ENCODE results near the gene STAB2. TPM values are rescaled to one million over a fixed set of nuclear protein-coding genes. Genes with fewer than 3 reads are reported as not detected.

The STAB2 gene
- total and polyA plus RNA-seq, 2 donors = 0.08 to 16.4 TPM

DNA sequence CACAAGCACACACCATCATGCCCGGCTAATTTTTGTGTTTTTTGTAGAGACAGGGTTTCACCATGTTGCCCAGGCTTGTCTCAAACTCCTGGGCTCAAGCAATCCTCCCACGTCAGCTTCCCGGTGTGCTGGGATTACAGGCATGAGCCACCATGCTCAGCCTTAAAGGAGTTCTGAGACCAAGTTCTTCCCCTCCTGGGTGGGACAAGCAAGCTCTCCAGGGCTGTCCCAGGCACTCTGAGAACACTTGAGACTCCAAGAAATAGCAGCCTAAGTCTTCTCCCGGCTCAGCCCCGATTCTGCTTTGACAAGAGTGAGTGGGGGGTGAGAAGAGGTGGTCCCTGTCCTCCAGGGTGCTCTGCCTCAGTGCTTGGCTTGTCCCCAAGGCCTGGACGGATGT lies 86.4 kb downstream of the STAB2 start:
- DNase-seq (ENCODE audit: extremely low spot score) = no peak
- no peak overlapping the region for H3K4me3 ChIP-seq (ENCODE audit: low read depth, low read length)
- no peak overlapping the region for H3K27ac ChIP-seq (ENCODE audit: low read depth)
- no peaks in the 10 kb centered on the region for H3K36me3 ChIP-seq (ENCODE audit: insufficient read depth)
- 90% methylated on average over 6 of the region's 6 CpGs for WGBS
- H3K4me1 ChIP-seq (ENCODE audit: insufficient read depth) = no peaks in the 10 kb centered on the region

DNA sequence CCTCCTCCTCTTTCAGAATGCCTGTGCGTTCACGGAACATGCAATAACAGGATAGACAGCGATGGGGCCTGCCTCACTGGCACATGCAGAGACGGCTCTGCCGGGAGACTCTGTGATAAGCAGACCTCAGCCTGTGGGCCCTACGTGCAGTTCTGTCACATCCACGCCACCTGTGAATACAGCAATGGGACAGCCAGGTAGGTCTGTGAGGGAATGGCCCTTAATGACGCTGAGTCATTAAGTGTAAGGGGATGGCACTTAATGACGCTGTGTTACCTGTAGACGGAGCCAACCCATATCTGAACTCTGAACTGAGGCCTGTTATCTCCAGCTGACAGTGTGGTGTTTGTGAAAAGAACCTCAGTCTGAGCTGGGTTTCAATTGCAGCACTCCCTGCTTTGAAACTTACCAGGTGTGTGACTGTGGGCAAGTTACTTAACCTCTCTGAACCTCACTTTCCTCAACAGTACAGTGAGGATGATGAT lies 86.9 kb downstream of the STAB2 start:
- no peaks in the 10 kb centered on the region for H3K4me1 ChIP-seq (ENCODE audit: insufficient read depth)
- no peaks in the 10 kb centered on the region for H3K36me3 ChIP-seq (ENCODE audit: insufficient read depth)
- WGBS = 92% methylated on average over 10 of the region's 10 CpGs
- H3K4me3 ChIP-seq (ENCODE audit: low read depth, low read length) = no peak overlapping the region
- DNase-seq (ENCODE audit: extremely low spot score) = no peak
- no peak overlapping the region for H3K27ac ChIP-seq (ENCODE audit: low read depth)

DNA sequence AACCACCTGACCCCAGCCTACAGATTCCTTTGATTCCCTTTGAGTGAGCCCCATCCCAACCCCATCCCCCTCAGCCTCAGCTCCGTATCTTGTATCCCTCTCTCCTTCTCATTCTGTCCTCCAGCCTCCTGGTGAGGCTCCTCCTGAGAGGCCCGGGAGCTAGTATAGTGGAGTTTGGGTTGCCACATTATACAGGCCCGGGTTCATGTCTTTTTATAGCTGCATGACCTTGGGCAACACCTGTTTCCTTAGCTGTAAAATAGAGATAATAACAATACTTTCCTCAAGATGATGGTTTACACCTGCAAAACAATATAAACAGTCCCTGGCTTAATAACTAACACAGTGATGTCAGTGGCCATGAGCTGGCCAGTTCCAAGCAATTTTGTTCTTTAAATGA lies 89.8 kb downstream of the STAB2 start:
- no peaks in the 10 kb centered on the region for H3K36me3 ChIP-seq (ENCODE audit: insufficient read depth)
- no peak for DNase-seq (ENCODE audit: extremely low spot score)
- no peak overlapping the region for H3K4me3 ChIP-seq (ENCODE audit: low read depth, low read length)
- 56% methylated on average over 3 of the region's 3 CpGs for WGBS
- no peak overlapping the region for H3K27ac ChIP-seq (ENCODE audit: low read depth)
- H3K4me1 ChIP-seq (ENCODE audit: insufficient read depth) = no peaks in the 10 kb centered on the region

DNA sequence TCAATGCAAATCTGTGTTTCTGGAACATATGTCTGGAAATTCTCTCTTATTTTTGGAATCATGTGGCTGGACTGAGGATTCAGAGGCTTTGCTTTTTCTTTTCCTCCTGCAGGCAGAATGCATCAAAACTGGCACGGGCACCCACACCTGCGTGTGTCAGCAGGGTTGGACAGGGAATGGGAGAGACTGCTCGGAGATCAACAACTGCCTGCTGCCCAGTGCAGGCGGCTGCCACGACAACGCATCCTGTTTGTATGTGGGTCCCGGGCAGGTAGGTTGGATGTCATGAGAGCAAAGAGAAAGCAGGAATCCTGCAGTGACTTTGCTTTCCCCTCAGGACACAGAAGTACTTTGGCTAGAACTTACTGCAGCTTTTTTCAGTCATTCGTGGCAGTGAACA lies 90.3 kb downstream of the STAB2 start:
- H3K4me3 ChIP-seq (ENCODE audit: low read depth, low read length) = no peak overlapping the region
- no peak for DNase-seq (ENCODE audit: extremely low spot score)
- H3K27ac ChIP-seq (ENCODE audit: low read depth) = no peak overlapping the region
- no peaks in the 10 kb centered on the region for H3K4me1 ChIP-seq (ENCODE audit: insufficient read depth)
- WGBS = 71% methylated on average over 8 of the region's 8 CpGs
- no peaks in the 10 kb centered on the region for H3K36me3 ChIP-seq (ENCODE audit: insufficient read depth)

DNA sequence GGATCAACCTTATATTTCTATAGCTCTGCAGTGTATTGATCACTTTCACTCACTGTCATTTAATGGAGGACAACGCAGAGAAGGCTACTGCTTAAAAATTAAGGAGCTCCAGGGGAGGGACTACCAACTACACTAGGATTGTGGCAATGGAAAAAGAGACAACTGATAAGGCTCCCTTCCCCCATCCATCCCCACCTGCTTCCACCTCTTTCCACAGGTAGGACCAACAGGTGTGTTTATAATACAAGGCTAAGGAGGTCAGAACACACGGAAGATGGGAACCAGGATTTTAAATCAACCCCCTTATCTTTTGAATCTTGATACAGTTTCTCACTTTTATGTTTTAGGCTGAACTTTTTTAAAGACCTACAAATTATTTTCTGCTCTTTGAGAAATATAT lies 90.8 kb downstream of the STAB2 start:
- no peak for DNase-seq (ENCODE audit: extremely low spot score)
- Histone ChIP-seq H3K4me3 (ENCODE audit: low read depth, low read length) (no peak overlapping the region), H3K36me3 (ENCODE audit: insufficient read depth) (no peaks in the 10 kb centered on the region), H3K4me1 (ENCODE audit: insufficient read depth) (no peaks in the 10 kb centered on the region), H3K27ac (ENCODE audit: low read depth) (no peak overlapping the region)
- WGBS = 87% methylated on average over 2 of the region's 2 CpGs

DNA sequence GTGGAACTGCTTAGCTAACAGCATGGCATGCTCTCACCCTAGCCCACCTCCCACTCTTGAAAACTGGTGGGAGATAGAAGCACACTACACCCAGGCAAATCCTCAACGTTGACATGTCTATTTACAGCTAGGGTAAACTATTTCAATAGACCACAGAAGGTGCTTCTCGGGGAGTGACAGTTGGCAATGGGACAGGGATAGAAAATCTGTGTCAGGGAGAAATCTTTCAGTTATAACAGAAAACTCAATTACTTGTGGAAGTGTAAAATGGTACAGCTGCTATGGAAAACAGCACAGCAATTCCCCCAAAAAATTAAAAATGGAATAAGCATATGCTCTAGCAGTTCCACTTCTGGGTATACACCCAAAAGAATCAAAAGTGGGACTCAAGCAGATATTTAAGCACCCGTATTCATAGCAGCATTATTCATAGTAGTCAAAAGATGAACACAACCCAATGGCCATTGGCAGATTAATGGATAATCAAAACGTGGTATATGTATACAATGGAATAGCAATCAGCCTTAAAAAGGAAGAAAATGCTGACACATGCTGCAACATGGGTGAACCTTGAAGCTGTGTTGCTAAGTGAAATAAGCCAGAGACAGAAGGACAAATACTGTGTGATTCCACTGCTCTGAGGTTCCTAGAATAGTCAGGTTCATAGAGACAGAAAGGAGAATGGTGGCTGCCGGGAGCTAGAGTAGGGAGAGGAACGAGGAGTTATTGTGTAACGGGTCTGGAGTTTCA lies 92.5 kb downstream of the STAB2 start:
- Histone ChIP-seq H3K27ac (ENCODE audit: low read depth) (no peak overlapping the region), H3K4me3 (ENCODE audit: low read depth, low read length) (no peak overlapping the region), H3K4me1 (ENCODE audit: insufficient read depth) (no peaks in the 10 kb centered on the region), H3K36me3 (ENCODE audit: insufficient read depth) (no peaks in the 10 kb centered on the region)
- WGBS = 56% methylated on average over 7 of the region's 7 CpGs
- no peak for DNase-seq (ENCODE audit: extremely low spot score)

DNA sequence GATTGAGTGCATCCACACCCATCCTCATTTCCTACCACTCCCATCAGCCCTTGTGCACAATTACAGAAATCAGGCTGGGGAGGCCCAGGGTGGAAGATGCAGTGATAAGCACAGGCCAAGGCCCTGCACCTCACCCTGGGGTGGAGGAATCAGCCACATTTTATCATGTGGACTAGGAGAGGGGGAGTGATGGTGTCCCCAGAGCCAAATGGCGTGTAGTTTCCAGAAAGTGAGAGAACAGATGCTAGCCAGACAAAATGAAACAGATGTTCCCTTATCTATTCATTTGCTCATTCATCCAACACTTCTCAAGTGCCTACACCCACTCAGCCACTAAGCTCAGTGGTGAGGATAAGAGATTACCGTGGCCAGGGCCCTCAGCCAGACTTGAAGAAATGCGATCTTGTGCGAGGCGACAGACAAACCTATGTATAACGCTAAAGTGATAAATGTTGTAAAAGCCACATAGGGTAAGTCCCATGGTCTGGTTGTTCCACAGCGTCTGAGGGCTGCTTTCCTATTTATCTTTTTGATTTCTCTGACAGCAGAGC lies 93.6 kb downstream of the STAB2 start:
- Histone ChIP-seq H3K4me1 (ENCODE audit: insufficient read depth) (no peaks in the 10 kb centered on the region), H3K36me3 (ENCODE audit: insufficient read depth) (no peaks in the 10 kb centered on the region), H3K27ac (ENCODE audit: low read depth) (no peak overlapping the region), H3K4me3 (ENCODE audit: low read depth, low read length) (no peak overlapping the region)
- peak; percentile 52 for DNase-seq (ENCODE audit: extremely low spot score)
- WGBS = 21% methylated on average over 7 of the region's 7 CpGs

DNA sequence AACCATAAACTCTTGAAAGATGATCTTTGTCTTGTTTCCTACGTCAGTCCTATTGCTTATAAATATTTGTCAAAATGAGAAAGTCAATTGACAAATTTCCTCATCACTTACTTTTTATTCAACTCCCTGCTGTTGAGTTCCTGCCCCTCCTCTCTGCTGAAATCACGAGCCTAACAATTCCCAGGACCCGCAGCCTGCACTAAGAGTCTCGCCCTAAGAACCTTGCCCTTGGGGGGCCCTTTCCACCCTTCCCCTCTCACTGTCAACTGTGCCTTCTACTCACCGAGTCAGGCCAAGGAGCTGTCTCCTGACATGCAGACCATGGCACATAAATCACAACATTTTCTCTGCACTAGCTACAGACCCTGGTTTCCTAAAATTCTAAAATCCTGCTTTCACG lies 99.0 kb downstream of the STAB2 start:
- WGBS = 67% methylated on average over 6 of the region's 6 CpGs
- no peaks in the 10 kb centered on the region for H3K4me1 ChIP-seq (ENCODE audit: insufficient read depth)
- no peaks in the 10 kb centered on the region for H3K36me3 ChIP-seq (ENCODE audit: insufficient read depth)
- H3K4me3 ChIP-seq (ENCODE audit: low read depth, low read length) = no peak overlapping the region
- no peak for DNase-seq (ENCODE audit: extremely low spot score)
- no peak overlapping the region for H3K27ac ChIP-seq (ENCODE audit: low read depth)

DNA sequence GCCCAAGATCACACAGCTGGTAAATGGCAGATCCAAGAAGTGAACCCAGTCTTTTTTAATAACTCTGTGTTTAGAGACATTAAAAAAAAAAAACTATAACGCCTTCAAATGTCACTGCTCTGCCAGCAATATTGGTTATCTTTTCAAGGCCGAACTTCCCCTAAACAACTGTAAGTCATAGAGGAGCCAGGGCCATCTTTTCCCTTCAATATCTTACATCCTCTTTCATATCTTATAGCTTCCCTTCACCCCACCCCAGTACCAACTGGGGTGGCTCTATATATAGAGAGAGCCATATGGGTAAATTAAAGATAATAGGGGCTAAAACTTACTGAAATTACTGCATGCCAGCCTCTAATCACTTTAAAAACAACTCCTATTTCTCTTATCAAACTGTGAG lies 100.2 kb downstream of the STAB2 start:
- WGBS = 81% methylated on average over 2 of the region's 2 CpGs

DNA sequence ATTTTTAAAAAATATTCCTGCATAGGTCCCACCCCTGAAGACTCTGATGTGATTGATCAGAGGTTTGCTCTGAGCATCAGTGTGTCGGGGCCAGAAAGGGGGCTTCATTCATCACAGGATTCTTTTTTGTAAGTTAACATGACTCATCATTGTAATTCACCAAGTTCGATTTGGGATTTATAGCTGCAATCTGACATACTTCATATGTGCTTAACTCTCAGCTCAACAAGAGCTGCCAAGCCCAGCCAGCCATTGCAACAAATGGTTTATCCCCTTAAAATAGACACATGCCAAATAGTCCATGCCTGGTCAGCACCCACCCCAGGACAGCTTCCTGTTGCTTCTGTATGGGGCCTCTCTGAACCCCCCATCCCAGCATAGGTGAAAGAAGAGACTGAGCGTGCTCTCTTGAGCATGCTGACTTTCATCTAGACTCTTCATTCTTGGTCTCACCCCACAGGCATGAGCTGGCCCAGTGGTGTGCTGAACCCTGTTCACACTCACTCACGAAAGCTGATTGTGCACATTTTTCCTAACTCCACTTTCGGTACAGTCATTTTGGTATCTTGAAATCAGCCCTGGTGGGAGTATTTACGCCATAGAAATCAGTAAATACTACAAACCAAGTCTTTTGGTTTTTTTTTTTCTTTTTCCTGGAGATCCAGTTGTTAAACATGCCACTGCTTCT lies 101.4 kb downstream of the STAB2 start:
- H3K4me1 ChIP-seq (ENCODE audit: insufficient read depth) = no peaks in the 10 kb centered on the region
- DNase-seq (ENCODE audit: extremely low spot score) = no peak
- no peak overlapping the region for H3K4me3 ChIP-seq (ENCODE audit: low read depth, low read length)
- 67% methylated on average over 6 of the region's 6 CpGs for WGBS
- no peaks in the 10 kb centered on the region for H3K36me3 ChIP-seq (ENCODE audit: insufficient read depth)
- no peak overlapping the region for H3K27ac ChIP-seq (ENCODE audit: low read depth)

More for the DNA sequence above, 100.2 kb downstream of the STAB2 start:
- Histone ChIP-seq H3K36me3 (ENCODE audit: insufficient read depth) (no peaks in the 10 kb centered on the region), H3K4me3 (ENCODE audit: low read depth, low read length) (no peak overlapping the region), H3K27ac (ENCODE audit: low read depth) (no peak overlapping the region), H3K4me1 (ENCODE audit: insufficient read depth) (no peaks in the 10 kb centered on the region)
- no peak for DNase-seq (ENCODE audit: extremely low spot score)

DNA sequence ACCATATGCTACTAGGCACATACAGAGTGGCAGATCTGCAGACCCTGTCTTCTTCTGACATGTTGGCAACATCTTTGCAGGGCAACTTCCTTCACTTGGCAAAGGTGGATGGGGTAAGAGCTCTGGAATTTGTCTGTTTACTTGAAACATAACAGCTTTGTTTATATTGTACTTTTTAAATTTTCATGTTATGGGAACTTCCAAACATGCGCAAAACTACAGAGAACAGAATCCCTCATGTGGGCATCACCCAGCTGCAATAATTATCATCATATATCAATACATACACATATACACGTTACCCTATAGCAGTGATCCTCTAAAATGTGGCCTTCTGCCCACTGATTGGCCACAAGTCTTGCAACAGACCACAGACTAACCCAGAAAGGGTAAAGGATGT lies 103.4 kb downstream of the STAB2 start:
- H3K4me3 ChIP-seq (ENCODE audit: low read depth, low read length) = no peak overlapping the region
- 71% methylated on average over 2 of the region's 2 CpGs for WGBS
- DNase-seq (ENCODE audit: extremely low spot score) = no peak
- H3K27ac ChIP-seq (ENCODE audit: low read depth) = no peak overlapping the region
- H3K36me3 ChIP-seq (ENCODE audit: insufficient read depth) = no peaks in the 10 kb centered on the region
- H3K4me1 ChIP-seq (ENCODE audit: insufficient read depth) = no peaks in the 10 kb centered on the region

DNA sequence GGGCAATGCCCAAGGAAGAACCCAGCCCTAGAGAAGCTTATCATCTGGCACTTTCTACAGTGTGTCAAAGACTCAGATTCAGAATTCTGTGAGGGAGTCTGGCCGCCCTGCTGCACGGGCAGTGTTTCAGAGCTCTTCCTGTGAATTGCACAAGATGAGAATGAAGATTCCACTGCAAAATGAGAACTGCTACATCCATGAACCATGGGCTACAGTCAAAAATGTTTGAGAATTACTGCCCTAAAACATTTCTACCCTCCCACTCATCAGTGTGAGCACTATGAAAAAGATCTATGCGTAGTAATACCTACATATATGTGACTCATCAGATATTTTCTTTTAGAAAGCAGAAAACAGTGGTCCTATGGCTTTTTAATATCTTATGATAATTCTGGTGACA lies 104.0 kb downstream of the STAB2 start:
- 81% methylated on average over 3 of the region's 3 CpGs for WGBS
- no peak overlapping the region for H3K4me3 ChIP-seq (ENCODE audit: low read depth, low read length)
- no peaks in the 10 kb centered on the region for H3K36me3 ChIP-seq (ENCODE audit: insufficient read depth)
- DNase-seq (ENCODE audit: extremely low spot score) = no peak
- no peak overlapping the region for H3K27ac ChIP-seq (ENCODE audit: low read depth)
- H3K4me1 ChIP-seq (ENCODE audit: insufficient read depth) = no peaks in the 10 kb centered on the region

DNA sequence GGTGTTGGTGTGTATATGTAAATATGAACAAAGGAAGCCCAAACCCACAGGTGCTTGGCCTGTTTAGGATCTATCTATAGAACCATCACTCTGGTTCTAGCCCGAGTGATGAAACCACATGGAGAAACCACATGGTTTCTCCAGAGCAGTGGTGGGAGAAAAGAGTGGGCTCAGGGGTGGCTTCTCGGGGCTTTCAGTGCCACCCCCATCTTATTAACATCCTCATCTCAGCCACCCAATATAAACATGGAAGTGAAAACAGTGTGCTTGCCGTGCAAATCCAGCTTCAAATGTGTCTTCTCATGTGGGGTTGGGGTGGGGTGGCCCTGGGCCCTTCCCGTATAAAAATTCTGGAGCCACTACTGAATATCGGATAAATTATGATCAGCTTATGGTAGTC lies 109.0 kb downstream of the STAB2 start:
- no peak overlapping the region for H3K4me3 ChIP-seq (ENCODE audit: low read depth, low read length)
- H3K27ac ChIP-seq (ENCODE audit: low read depth) = no peak overlapping the region
- H3K36me3 ChIP-seq (ENCODE audit: insufficient read depth) = no peaks in the 10 kb centered on the region
- WGBS = 87% methylated on average over 5 of the region's 5 CpGs
- no peaks in the 10 kb centered on the region for H3K4me1 ChIP-seq (ENCODE audit: insufficient read depth)
- no peak for DNase-seq (ENCODE audit: extremely low spot score)

All from urinary bladder (tissue), 4 donors.